ENCODE measurements around the gene RPL35A. TPM values are rescaled to one million over a fixed set of nuclear protein-coding genes. Genes with fewer than 3 reads are reported as not detected.
"Not testable (repeated sequence)": the region's sequence is repeated elsewhere in the genome, so short reads cannot be mapped to it uniquely, and the experiment has no call there.

The RPL35A gene
- total and polyA plus RNA-seq, 2 experiments from 2014 or later, result 845 to 907 TPM

- no peaks in the 10 kb centered on the region for H3K9me3 ChIP-seq (ENCODE audit: low read depth)
- no peaks in the 10 kb centered on the region for H3K36me3 ChIP-seq
- no peak overlapping the region for H3K27ac ChIP-seq
- no peak for TF ChIP-seq CTCF (IDR thresholded peaks at IDR 0.05; ENCODE audit: low read depth, low read length)
- H3K4me3 ChIP-seq, result no peak overlapping the region
- no peaks in the 10 kb centered on the region for H3K27me3 ChIP-seq
- peaks cover 3% of the 10 kb centered on the region for H3K4me1 ChIP-seq (ENCODE audit: low read depth)
- DNase-seq (ENCODE audit: low read depth in 1 of 2, low spot score in 1 of 2), result no peak
Measured at GRCh38 chr3:197908957-197909701, 40.9 kb upstream of the RPL35A start.

GRCh38 chr3:197912741-197913476 lies 37.1 kb upstream of the RPL35A start:
- no peaks in the 10 kb centered on the region for H3K27me3 ChIP-seq
- H3K9me3 ChIP-seq (ENCODE audit: low read depth), result no peaks in the 10 kb centered on the region
- H3K27ac ChIP-seq, result no peak overlapping the region
- H3K4me1 ChIP-seq (ENCODE audit: low read depth), result no peaks in the 10 kb centered on the region
- TF ChIP-seq CTCF (IDR thresholded peaks at IDR 0.05; ENCODE audit: low read depth, low read length), result no peak
- peak in 1 of 2 donors; percentile 36 for DNase-seq (ENCODE audit: low read depth in 1 of 2, low spot score in 1 of 2)
- H3K36me3 ChIP-seq, result no peaks in the 10 kb centered on the region
- no peak overlapping the region for H3K4me3 ChIP-seq

- Histone ChIP-seq H3K27me3 (no peaks in the 10 kb centered on the region), H3K36me3 (no peaks in the 10 kb centered on the region), H3K9me3 (ENCODE audit: low read depth) (no peaks in the 10 kb centered on the region), H3K27ac (no peak overlapping the region), H3K4me1 (ENCODE audit: low read depth) (no peaks in the 10 kb centered on the region), H3K4me3 (no peak overlapping the region)
- no peak for TF ChIP-seq CTCF (IDR thresholded peaks at IDR 0.05; ENCODE audit: low read depth, low read length)
- DNase-seq (ENCODE audit: low read depth in 1 of 2, low spot score in 1 of 2), result no peak
Measured at GRCh38 chr3:197913641-197914380, 36.2 kb upstream of the RPL35A start.

- H3K9me3 ChIP-seq (ENCODE audit: low read depth); H3K27me3 ChIP-seq; DNase-seq (ENCODE audit: low read depth in 1 of 2, low spot score in 1 of 2); H3K4me1 ChIP-seq (ENCODE audit: low read depth); H3K36me3 ChIP-seq; H3K27ac ChIP-seq; H3K4me3 ChIP-seq: not testable (repeated sequence)
Measured at GRCh38 chr3:197921429-197922275, 28.3 kb upstream of the RPL35A start.

- Histone ChIP-seq H3K27ac (no peak overlapping the region), H3K9me3 (ENCODE audit: low read depth) (no peaks in the 10 kb centered on the region), H3K36me3 (no peaks in the 10 kb centered on the region), H3K27me3 (no peaks in the 10 kb centered on the region), H3K4me3 (no peak overlapping the region), H3K4me1 (ENCODE audit: low read depth) (no peaks in the 10 kb centered on the region)
- peak; percentile 19 for TF ChIP-seq CTCF (IDR thresholded peaks at IDR 0.05; ENCODE audit: low read depth, low read length)
- DNase-seq (ENCODE audit: low read depth in 1 of 2, low spot score in 1 of 2), result no peak
Measured at GRCh38 chr3:197926418-197926817, 23.6 kb upstream of the RPL35A start.

GRCh38 chr3:197927578-197927977 lies 22.4 kb upstream of the RPL35A start:
- not testable (repeated sequence) for H3K27ac ChIP-seq; DNase-seq (ENCODE audit: low read depth in 1 of 2, low spot score in 1 of 2); H3K4me1 ChIP-seq (ENCODE audit: low read depth); H3K9me3 ChIP-seq (ENCODE audit: low read depth); H3K4me3 ChIP-seq; H3K36me3 ChIP-seq; H3K27me3 ChIP-seq

All from cardiac muscle cell (in vitro differentiated cells and primary cell).